ENCODE results near the gene PTGER3.

DNA sequence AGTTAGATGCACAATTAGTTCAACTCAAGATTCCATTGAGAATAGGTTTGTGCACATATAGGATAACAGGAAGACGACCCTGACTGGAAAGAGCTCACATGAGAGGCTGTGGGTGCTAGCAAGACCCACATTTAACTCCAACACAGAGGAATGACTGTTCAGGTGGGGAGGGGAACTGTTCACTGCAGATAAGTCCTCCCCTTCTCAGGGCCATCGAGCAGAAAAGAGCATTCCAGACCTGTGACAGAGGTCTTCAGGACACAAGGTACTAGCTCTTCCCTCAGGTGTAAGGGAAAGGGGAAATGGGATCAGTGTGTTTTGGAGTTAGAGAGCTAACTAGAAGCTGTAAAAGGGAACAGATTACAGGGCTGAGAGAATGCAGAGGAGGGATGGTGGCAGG, 8.7 kb downstream of the PTGER3 start:
- TF ChIP-seq, protein P1, sequence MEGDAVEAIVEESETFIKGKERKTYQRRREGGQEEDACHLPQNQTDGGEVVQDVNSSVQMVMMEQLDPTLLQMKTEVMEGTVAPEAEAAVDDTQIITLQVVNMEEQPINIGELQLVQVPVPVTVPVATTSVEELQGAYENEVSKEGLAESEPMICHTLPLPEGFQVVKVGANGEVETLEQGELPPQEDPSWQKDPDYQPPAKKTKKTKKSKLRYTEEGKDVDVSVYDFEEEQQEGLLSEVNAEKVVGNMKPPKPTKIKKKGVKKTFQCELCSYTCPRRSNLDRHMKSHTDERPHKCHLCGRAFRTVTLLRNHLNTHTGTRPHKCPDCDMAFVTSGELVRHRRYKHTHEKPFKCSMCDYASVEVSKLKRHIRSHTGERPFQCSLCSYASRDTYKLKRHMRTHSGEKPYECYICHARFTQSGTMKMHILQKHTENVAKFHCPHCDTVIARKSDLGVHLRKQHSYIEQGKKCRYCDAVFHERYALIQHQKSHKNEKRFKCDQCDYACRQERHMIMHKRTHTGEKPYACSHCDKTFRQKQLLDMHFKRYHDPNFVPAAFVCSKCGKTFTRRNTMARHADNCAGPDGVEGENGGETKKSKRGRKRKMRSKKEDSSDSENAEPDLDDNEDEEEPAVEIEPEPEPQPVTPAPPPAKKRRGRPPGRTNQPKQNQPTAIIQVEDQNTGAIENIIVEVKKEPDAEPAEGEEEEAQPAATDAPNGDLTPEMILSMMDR (optimal IDR thresholded peaks at IDR 0.05 in 1 of 3, IDR thresholded peaks at IDR 0.05 in 1 of 3, conservative IDR thresholded peaks at IDR 0.05 in 1 of 3; ENCODE audit: extremely low read depth in 1 of 3, insufficient read depth in 2 of 3, low read length in 3 of 3) = no peak
- TF ChIP-seq EZH2 (IDR thresholded peaks at IDR 0.05; ENCODE audit: low read length) = no peak
